Measurements from ENCODE around the gene CCL19. TPM values are rescaled to one million over a fixed set of nuclear protein-coding genes. Genes with fewer than 3 reads are reported as not detected.

CCL19 gene
- total and polyA plus RNA-seq, 2 of the 8 experiments (the other 6 are each of a cell fraction or from before 2014, with no cell fraction given): not detected

- H3K23me2 ChIP-seq (ENCODE audit: low read depth, low read length): peaks cover 14% of the 10 kb centered on the region
- no peak overlapping the region for H2BK12ac ChIP-seq (ENCODE audit: low read depth, low read length)
- no peak overlapping the region for H2BK120ac ChIP-seq (replicated peaks; ENCODE audit: low read depth, low read length)
- H3K23ac ChIP-seq (ENCODE audit: insufficient read length): no peak overlapping the region
- H3K18ac ChIP-seq (ENCODE audit: extremely low read depth, low read length): no peak overlapping the region
- peak overlapping the region in 3 of 4 experiments; percentile 6 to 62 (median 58); a peak in 1 of 7 replicates for H3K9ac ChIP-seq (replicated peaks in 1 of 4; ENCODE audit: extremely low read depth in 1 of 4, low read depth in 3 of 4, low read length in 3 of 4)
- 83% methylated on average over 10 of the region's 10 CpGs; no CpG with 5 or more reads in 1 of the 2 experiments for WGBS, 2 experiments (ENCODE audit: extremely low coverage in 1 of 2, insufficient coverage in 1 of 2, insufficient read length in 1 of 2, insufficient replicate concordance in 2 of 2, low coverage in 1 of 2, low lambda C conversion rate in 2 of 2, missing lambda C conversion rate in 1 of 2)
- CTCF ChIA-PET (ENCODE audit: partially characterized antibody): interaction anchor here (1.5 to 17.4 kb wide), 6 partner anchors 10 to 55 kb away, joined by 4 to 277 read pairs (median 6); partner anchors contain the start of genes CCL27, IL11RA and SIGMAR1
- POLR2A ChIA-PET (ENCODE audit: partially characterized antibody): interaction anchor here (1.1 to 12.8 kb wide), 4 partner anchors 9 to 432 kb away, joined by 3 to 127 read pairs (median 52); partner anchors contain the start of genes ARID3C, CCL27, FANCG and SIGMAR1
- H3K27ac ChIP-seq (ENCODE audit: low read depth, low read length): no peak overlapping the region
- no peak overlapping the region for H3K14ac ChIP-seq (ENCODE audit: insufficient read length)
- FAIRE-seq (no peak), DNase-seq (ENCODE audit: low read depth in 1 of 2, low spot score in 2 of 2) (no peak)
- H3K4me3 ChIP-seq (ENCODE audit: extremely low read depth in 1 of 4, insufficient read depth in 2 of 4, low read depth in 3 of 4, low read length in 4 of 4): peak overlapping the region; percentile 69 to 92 (median 80)
- H3K27me3 ChIP-seq (replicated peaks in 1 of 4; ENCODE audit: control insufficient read depth in 3 of 4, extremely low read depth in 1 of 4, insufficient read depth in 3 of 4, low read length in 3 of 4): no peaks in the 10 kb centered on the region; a peak in 1 of 7 replicates
- no peak overlapping the region for H2BK5ac ChIP-seq (ENCODE audit: low read depth, low read length)
- no peak overlapping the region for H2BK15ac ChIP-seq (ENCODE audit: low read length)
- no peak overlapping the region for H4K8ac ChIP-seq (ENCODE audit: extremely low read depth, insufficient read depth, low read length)
- no peak overlapping the region for H3K4ac ChIP-seq (replicated peaks; ENCODE audit: insufficient read length, low read depth, low read length)
- no peak overlapping the region for H3K56ac ChIP-seq (replicated peaks; ENCODE audit: insufficient read length, low read depth, low read length)
- H3K9me3 ChIP-seq (ENCODE audit: insufficient read depth in 2 of 2, low read depth in 1 of 2, low read length in 1 of 2): no peaks in the 10 kb centered on the region
- no peak overlapping the region for H2AFZ ChIP-seq (ENCODE audit: low read length)
- no peak overlapping the region for H4K5ac ChIP-seq (ENCODE audit: insufficient read length, low read depth, low read length)
- peaks cover 2 to 12% of the 10 kb centered on the region in 2 experiments for H4K20me1 ChIP-seq (replicated peaks in 1 of 2; ENCODE audit: control insufficient read depth in 1 of 2, insufficient read depth in 2 of 2, low read length in 2 of 2)
- peaks cover 6% of the 10 kb centered on the region; the same call in 1 of the 2 replicates for H3K79me1 ChIP-seq (ENCODE audit: low read depth, low read length)
- H3K4me1 ChIP-seq (replicated peaks in 1 of 4; ENCODE audit: control insufficient read depth in 3 of 4, insufficient read depth in 4 of 4, low read length in 3 of 4): peaks cover 3 to 28% (median 11%) of the 10 kb centered on the region in 4 experiments
- peak overlapping the region; percentile 89 to 97 for H3K4me2 ChIP-seq (ENCODE audit: insufficient read depth in 1 of 2, low read depth in 2 of 2, low read length in 2 of 2)
- no peak overlapping the region for H4K91ac ChIP-seq (replicated peaks; ENCODE audit: insufficient read length, low read length)
- no peak overlapping the region for H2BK20ac ChIP-seq (ENCODE audit: low read length)
- no peak overlapping the region for H2AK5ac ChIP-seq (ENCODE audit: low read depth, low read length)
- peaks cover 3 to 23% (median 8%) of the 10 kb centered on the region in 4 experiments; a peak in 7 of 8 replicates for H3K36me3 ChIP-seq (ENCODE audit: control insufficient read depth in 2 of 4, insufficient read depth in 4 of 4, low read length in 3 of 4)
- H3K79me2 ChIP-seq (ENCODE audit: control insufficient read depth in 1 of 2, insufficient read depth in 2 of 2, low read length in 2 of 2): peaks cover 0 to 12% of the 10 kb centered on the region in 2 experiments; a peak in 1 of 4 replicates
- no peak for TF ChIP-seq NRF1 (IDR thresholded peaks at IDR 0.05; ENCODE audit: low read depth, low read length)
- TF ChIP-seq, protein P1, sequence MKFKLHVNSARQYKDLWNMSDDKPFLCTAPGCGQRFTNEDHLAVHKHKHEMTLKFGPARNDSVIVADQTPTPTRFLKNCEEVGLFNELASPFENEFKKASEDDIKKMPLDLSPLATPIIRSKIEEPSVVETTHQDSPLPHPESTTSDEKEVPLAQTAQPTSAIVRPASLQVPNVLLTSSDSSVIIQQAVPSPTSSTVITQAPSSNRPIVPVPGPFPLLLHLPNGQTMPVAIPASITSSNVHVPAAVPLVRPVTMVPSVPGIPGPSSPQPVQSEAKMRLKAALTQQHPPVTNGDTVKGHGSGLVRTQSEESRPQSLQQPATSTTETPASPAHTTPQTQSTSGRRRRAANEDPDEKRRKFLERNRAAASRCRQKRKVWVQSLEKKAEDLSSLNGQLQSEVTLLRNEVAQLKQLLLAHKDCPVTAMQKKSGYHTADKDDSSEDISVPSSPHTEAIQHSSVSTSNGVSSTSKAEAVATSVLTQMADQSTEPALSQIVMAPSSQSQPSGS (IDR thresholded peaks at IDR 0.05; ENCODE audit: low read length): no peak
- TF ChIP-seq SP4 (IDR thresholded peaks at IDR 0.05; ENCODE audit: low read length): no peak
- no peak for TF ChIP-seq FOSL1 (IDR thresholded peaks at IDR 0.05; ENCODE audit: insufficient read depth, low read depth, low read length)
- TF ChIP-seq, protein P2, sequence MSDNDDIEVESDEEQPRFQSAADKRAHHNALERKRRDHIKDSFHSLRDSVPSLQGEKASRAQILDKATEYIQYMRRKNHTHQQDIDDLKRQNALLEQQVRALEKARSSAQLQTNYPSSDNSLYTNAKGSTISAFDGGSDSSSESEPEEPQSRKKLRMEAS (IDR thresholded peaks at IDR 0.05): no peak
- no peak for TF ChIP-seq TEAD4 (IDR thresholded peaks at IDR 0.05; ENCODE audit: low read depth, low read length)
- TF ChIP-seq GTF2F1 (IDR thresholded peaks at IDR 0.05; ENCODE audit: borderline replicate concordance, low read depth, low read length): no peak
- TF ChIP-seq BRCA1 (IDR thresholded peaks at IDR 0.05; ENCODE audit: low read depth, low read length): no peak
- TF ChIP-seq TBP (IDR thresholded peaks at IDR 0.05; ENCODE audit: low read depth, low read length): no peak
- no peak for TF ChIP-seq MAFK (IDR thresholded peaks at IDR 0.05; ENCODE audit: low read depth, low read length)
- no peak for TF ChIP-seq CBX5 (IDR thresholded peaks at IDR 0.05; ENCODE audit: low read depth, low read length)
- TF ChIP-seq NANOG (IDR thresholded peaks at IDR 0.05; ENCODE audit: insufficient read depth, low read depth, low read length, poor library complexity, severe bottlenecking): no peak
Measured at GRCh38 chr9:34647651-34648050, 43.4 kb downstream of the CCL19 start.
